SKM-1 (cell line): Measurements from ENCODE around the gene DHX32.
"Not testable (repeated sequence)": the region's sequence is repeated elsewhere in the genome, so short reads cannot be mapped to it uniquely, and the experiment has no call there.

Source experiments
- DNase-seq: peaks from one replicate; lab custom pipeline; 2025; ENCODE audit not compliant: unreplicated experiment; lab: John Stamatoyannopoulos, UW

The DHX32 gene

DNA sequence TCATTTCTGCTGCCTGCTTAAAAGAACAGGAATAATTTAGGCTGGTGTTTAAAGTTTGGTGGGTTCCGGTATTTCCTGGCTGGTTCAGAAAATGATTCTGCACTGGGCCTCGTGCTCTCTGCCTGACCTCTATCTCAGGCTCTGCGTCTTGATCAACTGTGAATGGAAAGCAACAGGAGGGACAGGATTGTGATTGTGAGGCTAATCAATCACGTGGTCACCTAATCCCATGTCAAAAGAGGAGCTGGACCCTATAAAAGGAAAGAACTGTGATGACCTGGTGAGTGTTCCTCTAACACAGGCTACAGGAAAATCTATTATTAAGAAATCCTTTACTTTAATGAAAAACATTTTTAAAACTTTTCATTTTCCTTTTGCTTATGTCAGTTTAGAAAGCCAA lies at the start of gene DHX32:
DHX32 (minus strand) TSS at position 101 of the 400 bp plus-strand sequence. CDS start 468 bp downstream, outside the sequence.
- no peak for DNase-seq

GRCh38 chr10:125929618-125930017 lies 48.5 kb upstream of the DHX32 start:
- DNase-seq, result no peak

DNA sequence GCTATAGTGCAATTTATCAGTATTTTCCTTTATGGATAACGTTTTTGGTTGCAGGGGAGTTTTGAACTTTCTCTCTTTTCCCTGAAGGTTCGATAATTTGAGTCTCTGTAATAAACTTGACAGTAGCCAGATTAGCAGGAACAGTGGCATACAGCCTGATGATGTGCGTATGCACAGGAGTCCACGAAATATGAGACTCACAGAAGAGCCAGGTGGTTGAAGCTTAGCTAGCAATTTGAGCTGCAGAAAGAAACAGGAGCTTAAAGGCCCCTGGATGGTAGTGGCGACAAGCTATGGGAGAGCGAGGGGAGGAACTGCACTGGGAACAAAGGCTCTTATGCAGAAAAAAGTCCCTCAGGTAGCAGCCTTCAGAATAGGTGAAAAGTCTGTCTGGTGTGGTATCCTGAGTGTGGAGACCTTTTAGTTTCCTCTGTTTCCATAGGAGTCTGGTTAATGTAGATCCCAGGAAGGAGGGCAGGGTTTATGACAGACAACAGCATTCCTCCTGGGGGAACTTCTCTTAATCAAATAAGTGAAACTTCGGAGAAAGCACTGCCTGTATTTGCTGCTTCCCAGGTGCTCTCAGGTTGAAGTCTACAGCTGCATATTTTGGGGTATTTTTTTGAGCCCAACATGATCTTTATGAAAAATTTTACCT lies 48.0 kb upstream of the DHX32 start:
- no peak for DNase-seq

- DNase-seq, result not testable (repeated sequence)
These were observed 46.2 kb upstream of the DHX32 start for GRCh38 chr10:125927265-125927664.

DNA sequence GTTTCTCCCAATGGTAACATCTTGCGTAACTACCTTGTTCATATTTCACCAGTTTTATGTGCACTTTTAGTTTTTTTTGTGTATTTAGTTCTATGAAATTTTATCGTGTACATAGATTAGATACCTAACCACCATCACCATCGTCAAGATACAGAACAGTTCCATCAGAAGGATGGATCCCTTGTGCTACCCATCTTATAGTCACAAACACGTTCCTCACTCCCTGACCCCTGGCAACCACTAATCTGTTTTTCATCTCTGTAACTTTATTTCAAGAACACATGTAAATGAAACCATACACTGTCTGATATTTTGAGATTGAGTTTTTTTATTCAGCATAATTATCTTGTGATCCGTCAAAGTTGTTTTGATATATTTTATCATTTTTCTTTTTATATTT lies 45.2 kb upstream of the DHX32 start:
- DNase-seq, result no peak

GRCh38 chr10:125925262-125925834 lies 44.3 kb upstream of the DHX32 start:
- no peak for DNase-seq

DNA sequence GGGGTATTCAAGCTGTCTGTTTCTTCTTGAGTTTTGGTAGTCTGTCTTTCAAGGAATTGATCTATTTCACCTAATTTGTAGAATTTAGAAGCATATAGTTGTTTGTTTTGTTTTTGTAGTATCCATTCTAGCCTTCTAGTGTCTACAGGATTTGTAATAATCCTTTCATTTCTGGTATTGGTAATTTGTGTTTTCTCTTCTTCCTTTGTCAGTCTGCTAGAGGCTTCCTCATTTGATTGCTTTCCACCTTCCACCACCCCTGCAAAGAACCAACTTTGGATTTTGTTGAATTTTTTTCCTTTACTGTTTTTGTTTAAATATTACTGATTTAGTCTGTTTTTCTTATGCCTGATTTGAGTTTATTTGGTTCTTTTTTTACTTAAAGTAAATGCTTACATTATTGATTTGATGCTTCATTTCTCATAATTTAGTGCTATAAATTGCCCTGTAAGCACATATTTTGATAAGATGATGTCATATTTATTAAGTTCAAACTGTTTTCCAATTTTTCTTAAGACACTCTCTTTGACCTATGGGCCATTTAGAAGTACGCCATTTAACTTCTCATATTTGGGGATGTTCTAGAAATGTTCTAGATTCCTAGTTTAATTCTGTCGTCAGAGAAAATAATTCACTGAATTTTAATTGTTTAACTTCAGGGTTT lies 40.7 kb upstream of the DHX32 start:
- not testable (repeated sequence) for DNase-seq

DNA sequence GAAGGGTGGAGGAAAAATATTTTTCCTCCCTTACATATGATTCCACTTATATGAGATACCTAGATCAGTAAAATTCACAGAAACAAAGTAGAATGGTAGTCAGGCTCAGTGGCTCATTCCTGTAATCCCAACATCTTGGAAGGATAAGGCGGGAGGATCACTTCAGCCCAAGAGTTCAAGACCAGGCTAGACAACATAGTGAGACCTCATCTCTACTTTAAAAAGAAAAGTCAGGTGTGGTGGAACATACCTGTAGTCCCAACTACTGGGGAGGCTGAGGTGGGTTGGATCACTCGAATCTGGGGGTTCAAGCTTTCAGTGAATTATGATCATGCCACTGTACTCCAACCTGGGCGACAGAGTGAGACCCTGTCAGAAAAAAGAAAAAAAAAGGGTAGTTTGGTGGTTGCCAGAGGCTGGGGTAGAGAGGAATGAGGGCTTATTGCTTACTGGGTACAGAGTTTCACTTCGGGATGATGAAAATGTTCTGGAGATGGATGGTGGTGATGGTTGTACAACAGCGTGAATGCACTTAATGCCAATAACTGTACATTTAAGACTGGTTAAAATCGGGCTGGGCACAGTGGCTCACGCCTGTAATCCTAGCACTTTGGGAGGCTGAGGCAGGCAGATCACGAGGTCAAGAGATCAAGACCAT lies 36.7 kb upstream of the DHX32 start:
- DNase-seq, result not testable (repeated sequence)

DNA sequence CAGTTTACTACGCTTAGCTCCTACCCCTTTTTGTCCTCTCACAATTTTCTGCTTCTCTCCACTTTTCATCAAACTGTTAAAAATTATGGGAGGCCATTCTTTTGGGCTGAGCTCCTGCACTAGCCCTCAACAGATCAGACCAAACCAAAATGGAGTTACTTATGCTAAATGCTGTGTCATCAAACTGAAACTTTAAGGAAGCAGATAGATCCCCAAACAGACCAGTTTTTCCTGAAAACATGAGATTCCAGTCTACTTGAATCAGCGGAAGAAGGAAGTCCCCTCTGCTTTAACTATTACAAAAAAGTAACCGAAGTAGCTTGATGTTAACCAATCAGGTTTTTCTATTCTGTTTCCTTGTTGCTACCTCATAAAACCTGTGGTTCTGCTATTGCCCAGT lies 35.9 kb upstream of the DHX32 start:
- DNase-seq, result no peak

DNA sequence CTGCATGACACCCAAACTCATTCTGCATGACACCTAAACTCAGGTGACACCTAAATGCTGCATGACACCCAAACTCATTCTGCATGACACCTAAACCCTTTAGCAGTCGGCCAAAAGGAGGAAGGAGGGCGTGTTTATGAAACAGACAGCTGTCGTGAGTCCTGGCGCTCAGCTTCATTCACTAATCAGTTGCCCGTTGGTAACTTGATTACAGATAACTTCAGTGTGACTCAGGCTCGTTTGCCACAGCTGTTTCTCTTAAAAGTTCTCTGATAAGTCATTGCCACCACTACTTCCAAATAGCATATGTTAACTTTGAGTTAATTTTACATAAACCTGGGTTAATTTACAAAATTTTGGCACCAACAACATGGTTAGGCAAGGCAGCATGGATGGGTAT lies 32.2 kb upstream of the DHX32 start:
- DNase-seq, result not testable (repeated sequence)

GRCh38 chr10:125911990-125912389 lies 30.9 kb upstream of the DHX32 start:
- DNase-seq, result no peak

DNA sequence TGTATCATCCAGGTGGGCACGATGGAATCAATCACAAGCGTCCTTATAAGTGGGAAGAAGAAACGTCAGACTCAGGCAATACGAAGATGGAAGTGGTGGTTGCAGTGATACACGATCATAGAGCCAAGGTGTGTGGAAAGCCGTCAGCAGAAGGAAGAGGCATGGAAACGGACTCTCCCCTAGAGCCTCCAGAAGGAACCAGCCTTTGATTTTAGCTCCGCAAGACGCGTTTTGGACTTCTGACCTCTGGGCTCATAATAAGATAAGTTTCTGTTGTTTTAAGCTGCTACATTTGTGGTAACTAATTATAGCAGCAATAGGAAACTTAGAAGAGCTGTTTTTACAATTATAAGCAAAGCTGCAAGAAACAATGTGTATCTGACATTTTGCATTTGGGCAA lies 30.1 kb upstream of the DHX32 start:
- DNase-seq, result no peak

DNA sequence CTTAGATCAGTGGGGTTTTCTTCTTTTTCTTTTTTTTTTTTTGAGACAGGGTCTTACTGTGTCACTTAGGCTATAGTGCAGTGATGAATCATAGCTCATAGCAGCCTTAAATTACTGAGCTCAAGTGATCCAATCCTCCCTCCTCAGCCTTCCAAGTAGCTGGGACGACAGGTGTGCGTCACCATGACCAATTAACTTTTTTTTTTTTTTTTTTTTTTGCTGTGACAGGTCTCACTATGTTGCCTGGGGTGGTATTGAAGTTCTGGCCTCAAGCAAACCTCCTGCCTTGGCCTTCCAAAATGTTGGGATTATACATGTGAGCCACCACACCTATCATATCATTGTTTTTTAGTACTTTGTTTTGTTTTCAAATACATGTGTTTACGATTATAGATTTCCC lies 28.4 kb upstream of the DHX32 start:
- DNase-seq, result not testable (repeated sequence)

DNA sequence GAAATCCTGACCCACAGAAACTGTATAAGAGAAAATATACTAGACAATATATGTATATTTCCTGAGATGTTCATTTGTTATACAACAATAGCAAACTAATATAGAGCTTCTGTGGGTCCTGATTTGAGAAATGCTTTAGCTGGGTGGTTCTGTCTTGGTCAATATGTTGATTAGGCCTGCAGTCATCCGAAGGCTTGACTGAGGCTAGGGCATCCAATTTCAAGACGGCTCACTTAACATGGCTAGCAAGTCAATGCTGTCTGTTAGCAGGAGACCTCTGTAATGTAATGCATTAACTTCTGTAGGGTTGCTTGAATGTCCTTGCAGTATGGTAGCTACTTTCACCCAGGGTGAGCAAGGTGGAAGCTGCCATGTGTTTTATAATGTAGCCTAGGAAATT lies 27.7 kb upstream of the DHX32 start:
- DNase-seq, result not testable (repeated sequence)

DNA sequence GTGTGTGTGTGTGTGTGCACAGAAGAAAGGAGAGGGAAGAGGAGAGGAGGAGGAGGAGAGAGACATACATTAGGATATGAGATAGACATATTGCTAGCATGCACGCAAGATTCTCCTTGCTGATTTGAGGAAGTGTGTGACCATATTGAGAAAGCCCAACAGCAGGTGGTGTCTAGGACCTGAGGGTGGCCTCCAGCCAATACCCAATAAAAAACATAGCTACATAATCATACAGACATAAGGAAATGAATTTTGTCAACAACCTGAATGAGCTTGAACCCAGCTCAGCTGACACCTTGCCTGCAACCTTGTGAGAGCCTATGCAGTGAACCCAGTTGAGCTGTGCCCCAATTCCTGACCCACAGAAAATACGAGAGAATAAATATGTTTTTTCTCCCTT lies 26.5 kb upstream of the DHX32 start:
- peak; percentile 7 for DNase-seq

DNA sequence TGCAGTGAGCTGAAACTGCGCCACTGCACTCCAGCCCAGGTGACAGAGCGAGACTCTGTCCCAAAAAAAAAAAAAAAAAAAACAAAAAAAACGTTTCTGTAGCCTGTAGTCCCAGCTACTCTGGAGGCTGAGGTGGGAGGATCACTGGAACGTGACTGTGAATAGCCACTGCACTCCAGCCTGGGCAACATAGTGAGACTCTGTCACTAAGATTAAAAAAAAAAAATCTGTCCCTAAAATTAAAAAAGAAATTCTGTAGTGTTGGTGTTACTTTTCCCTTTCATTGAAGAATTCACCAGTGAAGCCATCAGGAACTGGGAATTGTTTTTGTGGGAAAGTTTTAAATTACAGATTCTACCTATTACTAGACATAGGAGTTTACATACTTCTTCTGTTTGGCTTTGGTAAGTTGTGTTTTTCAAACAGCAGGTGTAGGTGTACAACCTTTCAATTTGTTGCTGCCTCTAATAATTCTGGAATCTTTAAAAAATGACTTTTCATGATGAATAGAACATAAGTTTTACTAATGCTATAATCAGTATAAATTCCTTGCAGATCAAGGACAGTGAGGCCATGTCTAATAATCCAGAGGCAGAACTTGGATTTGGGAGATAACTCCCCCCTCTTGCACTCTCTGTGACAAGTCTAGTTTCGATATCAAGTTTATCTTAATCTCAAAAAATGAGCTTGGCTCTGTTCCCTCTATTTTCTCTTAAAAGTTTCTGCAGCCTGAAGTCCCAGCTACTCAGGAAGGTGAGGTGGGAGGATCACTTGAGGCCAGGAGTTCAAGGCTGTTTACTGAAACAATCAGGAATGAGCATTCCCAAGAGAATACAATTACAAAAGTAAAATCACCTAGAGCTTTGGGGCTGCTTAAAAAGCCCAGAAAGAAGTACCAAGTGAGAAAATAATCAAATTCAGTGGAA lies 24.2 kb upstream of the DHX32 start:
- DNase-seq, result not testable (repeated sequence)

GRCh38 chr10:125903135-125903640 lies 22.1 kb upstream of the DHX32 start:
- DNase-seq, result not testable (repeated sequence)

DNA sequence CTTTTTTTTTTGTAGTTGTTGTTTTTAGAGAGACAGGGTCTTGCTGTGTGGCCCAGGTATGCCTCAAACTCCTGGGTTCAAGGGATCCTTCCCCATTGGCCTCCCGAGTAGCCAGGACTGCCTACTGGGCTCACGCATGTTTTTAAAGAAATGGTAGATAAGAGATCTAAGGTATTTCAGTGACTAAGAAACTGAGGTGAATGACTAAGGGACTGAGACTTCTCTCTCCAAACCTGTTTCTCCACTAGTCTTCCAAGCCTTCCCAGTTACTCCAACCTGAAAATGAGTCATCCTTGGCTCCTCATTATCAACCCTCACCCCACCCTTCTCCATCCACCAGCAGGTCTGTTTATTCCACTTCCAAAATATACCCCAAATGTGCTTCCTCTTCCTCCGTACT lies 19.9 kb upstream of the DHX32 start:
- not testable (repeated sequence) for DNase-seq

DNA sequence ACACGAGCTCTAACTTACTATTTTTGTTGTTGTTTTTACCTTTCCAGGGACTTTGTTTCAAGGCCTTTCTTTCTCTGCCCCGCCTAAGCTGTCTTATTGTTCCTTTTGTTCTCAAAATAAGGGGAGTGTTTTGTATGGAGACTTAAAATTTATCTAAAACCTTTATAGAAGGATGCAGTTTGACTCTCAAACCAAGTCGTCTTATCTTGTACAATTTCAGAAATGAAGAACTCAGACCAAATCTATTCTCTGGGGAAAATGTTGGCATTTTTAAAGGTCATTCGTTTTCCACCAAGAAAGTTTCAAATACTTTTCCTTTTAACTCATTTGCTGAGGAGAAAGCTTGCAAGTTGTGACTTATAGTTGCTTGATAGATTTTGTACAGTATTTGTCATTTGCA lies 16.2 kb upstream of the DHX32 start:
- DNase-seq, result not testable (repeated sequence)

- DNase-seq, result peak; percentile 54
These were observed 15.2 kb upstream of the DHX32 start, which contains the start of gene FANK1 for GRCh38 chr10:125896088-125896934. TSS of gene FANK1 (plus strand) at chr10:125896564. CDS start at chr10:125896643, 79 bp downstream.
